ENCODE results near the gene KIDINS220.

GRCh38 chr2:8721410-8721809 lies 116.0 kb downstream of the KIDINS220 start:
- no peak for TF ChIP-seq CTCF (IDR thresholded peaks at IDR 0.05)
- no peak for TF ChIP-seq CEBPB (IDR thresholded peaks at IDR 0.05)
- no peak for TF ChIP-seq BHLHE40 (IDR thresholded peaks at IDR 0.05; ENCODE audit: low read depth, low read length)
- TF ChIP-seq KDM5A (IDR thresholded peaks at IDR 0.05), result no peak
- no peak for TF ChIP-seq RAD21 (conservative IDR thresholded peaks at IDR 0.05 in 1 of 2, IDR thresholded peaks at IDR 0.05 in 1 of 2)
- TF ChIP-seq E2F6 (IDR thresholded peaks at IDR 0.05; ENCODE audit: borderline replicate concordance, low read depth), result no peak
- TF ChIP-seq CBX8 (IDR thresholded peaks at IDR 0.05), result no peak
- TF ChIP-seq MAX (IDR thresholded peaks at IDR 0.05), result no peak
- no peak for TF ChIP-seq POLR2A (IDR thresholded peaks at IDR 0.05; ENCODE audit: low read length)
- TF ChIP-seq REST (IDR thresholded peaks at IDR 0.05), result no peak
- TF ChIP-seq RFX5 (IDR thresholded peaks at IDR 0.05), result no peak
